HUES64 (cell line): Measurements from ENCODE around the gene LRRC32.

Experiments used
- H3K27ac ChIP-seq: 2 replicates; pipeline ENCODE4 v1.7.0; 2013; ENCODE audit warnings: low read depth, low read length, inconsistent platforms
- H3K27me3 ChIP-seq: 2 replicates; pipeline ENCODE4 v1.6.1; 2013; ENCODE audit warnings: mild to moderate bottlenecking, low read length; ENCODE audit not compliant: insufficient read depth
- H3K36me3 ChIP-seq: 2 replicates; pipeline ENCODE4 v1.6.1; 2013; ENCODE audit warnings: mild to moderate bottlenecking, low read length; ENCODE audit not compliant: insufficient read depth
- H3K4me1 ChIP-seq: 2 replicates; pipeline ENCODE4 v1.6.1; 2013; ENCODE audit warnings: mild to moderate bottlenecking, low read length, moderate library complexity; ENCODE audit not compliant: insufficient read depth
- H3K4me3 ChIP-seq: 2 replicates; pipeline ENCODE4 v1.5.1; 2013; ENCODE audit warnings: mild to moderate bottlenecking, low read length, moderate library complexity
- H3K9ac ChIP-seq: 2 replicates; pipeline ENCODE4 v1.6.1; 2013; ENCODE audit warnings: mild to moderate bottlenecking, low read depth, low read length
- H3K9me3 ChIP-seq: 2 replicates; pipeline ENCODE4 v1.6.1; 2013; ENCODE audit warnings: low read depth, low read length; ENCODE audit not compliant: insufficient read depth
- WGBS: fragments of 150-250, 120-280 bp; methylation state at CpG from one replicate; pipeline ENCODE4 v1.1.7; 2013; ENCODE audit warnings: missing lambda C conversion rate; 5-methylcytosine and 5-hydroxymethylcytosine counted together

The LRRC32 gene

GRCh38 chr11:76707293-76707825 is 36.8 kb upstream of the LRRC32 start:
- Histone ChIP-seq H3K4me1 (peaks cover 14% of the 10 kb centered on the region), H3K4me3 (no peak overlapping the region), H3K27ac (no peak overlapping the region), H3K27me3 (no peaks in the 10 kb centered on the region; the same call in 1 of the 2 replicates), H3K9ac (no peak overlapping the region), H3K9me3 (no peaks in the 10 kb centered on the region), H3K36me3 (no peaks in the 10 kb centered on the region)
- 91% methylated on average over 13 of the region's 13 CpGs for WGBS

- WGBS = 91% methylated on average over 4 of the region's 5 CpGs
Observed at GRCh38 chr11:76706667-76707066, 36.1 kb upstream of the LRRC32 start.

GRCh38 chr11:76705826-76706225 is 35.3 kb upstream of the LRRC32 start:
- Histone ChIP-seq H3K9me3 (no peaks in the 10 kb centered on the region), H3K36me3 (no peaks in the 10 kb centered on the region), H3K27me3 (no peaks in the 10 kb centered on the region; the same call in 1 of the 2 replicates), H3K4me1 (peaks cover 24% of the 10 kb centered on the region), H3K9ac (no peak overlapping the region), H3K4me3 (no peak overlapping the region), H3K27ac (no peak overlapping the region)
- 95% methylated on average over 5 of the region's 5 CpGs for WGBS

More at GRCh38 chr11:76706667-76707066, 36.1 kb upstream of the LRRC32 start:
- no peaks in the 10 kb centered on the region for H3K36me3 ChIP-seq
- no peaks in the 10 kb centered on the region; the same call in 1 of the 2 replicates for H3K27me3 ChIP-seq
- no peak overlapping the region for H3K27ac ChIP-seq
- H3K4me1 ChIP-seq = peaks cover 20% of the 10 kb centered on the region
- no peak overlapping the region for H3K9ac ChIP-seq
- H3K9me3 ChIP-seq = no peaks in the 10 kb centered on the region
- H3K4me3 ChIP-seq = no peak overlapping the region

- peak overlapping the region; percentile 90 for H3K27ac ChIP-seq
Observed at GRCh38 chr11:76704171-76704948, 33.8 kb upstream of the LRRC32 start.

GRCh38 chr11:76703707-76704106 is 33.2 kb upstream of the LRRC32 start:
- Histone ChIP-seq H3K4me3 (no peak overlapping the region), H3K36me3 (no peaks in the 10 kb centered on the region), H3K27me3 (no peaks in the 10 kb centered on the region; the same call in 1 of the 2 replicates), H3K27ac (peak overlapping the region; percentile 90), H3K9me3 (no peaks in the 10 kb centered on the region), H3K9ac (peak overlapping the region; percentile 49), H3K4me1 (peaks cover 31% of the 10 kb centered on the region)
- 89% methylated on average over 1 of the region's 1 CpG for WGBS

More at GRCh38 chr11:76704171-76704948, 33.8 kb upstream of the LRRC32 start:
- WGBS = 16% methylated on average over 3 of the region's 5 CpGs
- H3K36me3 ChIP-seq = no peaks in the 10 kb centered on the region
- H3K4me3 ChIP-seq = 0 out of 2 replicates have a peak overlapping the region, but pooled peaks have one; percentile 4
- H3K4me1 ChIP-seq = peaks cover 25% of the 10 kb centered on the region
- H3K9me3 ChIP-seq = no peaks in the 10 kb centered on the region
- no peaks in the 10 kb centered on the region; the same call in 1 of the 2 replicates for H3K27me3 ChIP-seq
- peak overlapping the region; percentile 49 for H3K9ac ChIP-seq

- H3K27me3 ChIP-seq = no peaks in the 10 kb centered on the region; the same call in 1 of the 2 replicates
- H3K9me3 ChIP-seq = no peaks in the 10 kb centered on the region
- 76% methylated on average over 3 of the region's 3 CpGs for WGBS
- no peak overlapping the region for H3K27ac ChIP-seq
- no peaks in the 10 kb centered on the region for H3K36me3 ChIP-seq
- H3K9ac ChIP-seq = no peak overlapping the region
- H3K4me1 ChIP-seq = peaks cover 35% of the 10 kb centered on the region
- H3K4me3 ChIP-seq = no peak overlapping the region
Observed at GRCh38 chr11:76702336-76703128, 32.0 kb upstream of the LRRC32 start.

GRCh38 chr11:76701294-76702040 is 30.9 kb upstream of the LRRC32 start:
- Histone ChIP-seq H3K27me3 (no peaks in the 10 kb centered on the region), H3K9ac (no peak overlapping the region), H3K4me3 (no peak overlapping the region), H3K27ac (no peak overlapping the region), H3K9me3 (no peaks in the 10 kb centered on the region), H3K36me3 (no peaks in the 10 kb centered on the region), H3K4me1 (peaks cover 35% of the 10 kb centered on the region)
- WGBS = 82% methylated on average over 7 of the region's 7 CpGs

- H3K27ac ChIP-seq = no peak overlapping the region
- no peaks in the 10 kb centered on the region for H3K27me3 ChIP-seq
- H3K4me3 ChIP-seq = no peak overlapping the region
- 87% methylated on average over 16 of the region's 16 CpGs for WGBS
- peaks cover 35% of the 10 kb centered on the region for H3K4me1 ChIP-seq
- no peak overlapping the region for H3K9ac ChIP-seq
- H3K9me3 ChIP-seq = no peaks in the 10 kb centered on the region
- H3K36me3 ChIP-seq = no peaks in the 10 kb centered on the region
Observed at GRCh38 chr11:76700177-76701100, 29.9 kb upstream of the LRRC32 start.

- Histone ChIP-seq H3K27ac (no peak overlapping the region), H3K9me3 (no peaks in the 10 kb centered on the region), H3K9ac (no peak overlapping the region), H3K4me1 (peaks cover 32% of the 10 kb centered on the region), H3K27me3 (no peaks in the 10 kb centered on the region), H3K4me3 (no peak overlapping the region), H3K36me3 (no peaks in the 10 kb centered on the region)
- 73% methylated on average over 3 of the region's 3 CpGs for WGBS
Observed at GRCh38 chr11:76699451-76700091, 29.0 kb upstream of the LRRC32 start.
